GM18907 (cell line): Measurements from ENCODE around the gene AOPEP.
A peak's percentile ranks its signal among the peaks of the same experiment; 100 is the strongest.
"Not testable (repeated sequence)": the region's sequence is repeated elsewhere in the genome, so short reads cannot be mapped to it uniquely, and the experiment has no call there.

Source experiments
- ATAC-seq: cut with Tn5 transposase; IDR thresholded peaks from one replicate; pipeline ENCODE4 v1.9.1; 2021; ENCODE audit warnings: mild to moderate bottlenecking, moderate library complexity; ENCODE audit not compliant: unreplicated experiment

AOPEP gene

DNA sequence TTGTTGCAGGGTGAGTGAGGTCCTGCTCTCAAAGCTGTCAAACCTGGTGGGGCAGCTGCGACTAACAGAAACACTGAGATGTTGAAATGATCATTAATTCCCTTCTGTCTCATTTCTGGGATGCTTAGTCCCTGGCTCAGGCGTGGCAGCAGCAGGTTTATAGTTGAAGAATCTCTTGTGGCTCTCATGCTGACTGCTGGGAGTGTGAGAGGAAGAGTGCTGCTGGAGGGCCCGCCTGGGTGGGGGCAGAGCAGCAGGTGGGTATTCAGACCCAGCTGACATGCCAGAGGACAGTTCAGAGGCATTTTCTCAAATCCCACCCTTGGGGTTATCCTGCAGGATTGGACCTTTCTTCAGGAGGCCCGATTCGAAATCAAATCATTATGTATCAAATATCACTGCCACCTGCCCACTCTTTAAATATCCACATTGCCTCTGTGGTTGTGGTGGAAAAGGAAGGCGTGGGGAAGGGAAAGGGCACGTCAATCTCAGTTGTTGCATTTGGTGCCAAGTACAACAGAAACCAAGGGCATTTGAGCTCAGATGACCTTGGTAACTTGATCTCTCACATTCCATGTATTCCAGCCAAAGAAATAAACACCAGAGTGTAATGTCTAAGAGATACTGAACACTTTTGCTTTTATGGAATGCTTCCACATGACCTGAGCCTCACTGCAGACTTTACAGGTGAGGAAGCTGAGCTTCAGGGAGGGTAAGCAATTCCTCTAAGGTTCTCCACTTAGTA, 224.3 kb downstream of the AOPEP start:
- no peak for ATAC-seq

- ATAC-seq: no peak
Observed at GRCh38 chr9:94951324-94952135, 225.0 kb downstream of the AOPEP start.

GRCh38 chr9:94952565-94953373, 226.3 kb downstream of the AOPEP start:
- peak; percentile 91 for ATAC-seq

GRCh38 chr9:94956731-94957130, 230.2 kb downstream of the AOPEP start:
- ATAC-seq: no peak

DNA sequence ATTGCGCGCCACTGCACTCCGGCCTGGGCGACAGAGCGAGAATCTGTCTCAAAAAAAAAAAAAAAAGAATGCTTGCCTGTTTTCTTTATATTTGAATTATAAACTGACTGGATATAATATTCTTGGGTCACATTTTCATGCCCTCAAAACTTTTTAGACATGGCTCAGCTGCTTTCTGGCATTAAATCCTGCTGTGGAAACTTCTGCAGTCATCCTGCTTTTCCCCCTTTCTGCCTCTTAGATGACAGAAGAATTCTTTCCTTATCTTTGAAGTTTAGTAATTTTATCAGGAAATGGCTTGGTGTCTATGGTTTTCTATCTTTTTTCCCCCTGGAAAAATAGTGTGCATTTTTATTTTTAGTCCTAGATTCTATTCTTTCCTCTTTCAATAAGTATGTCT, 234.5 kb downstream of the AOPEP start:
- ATAC-seq: no peak

DNA sequence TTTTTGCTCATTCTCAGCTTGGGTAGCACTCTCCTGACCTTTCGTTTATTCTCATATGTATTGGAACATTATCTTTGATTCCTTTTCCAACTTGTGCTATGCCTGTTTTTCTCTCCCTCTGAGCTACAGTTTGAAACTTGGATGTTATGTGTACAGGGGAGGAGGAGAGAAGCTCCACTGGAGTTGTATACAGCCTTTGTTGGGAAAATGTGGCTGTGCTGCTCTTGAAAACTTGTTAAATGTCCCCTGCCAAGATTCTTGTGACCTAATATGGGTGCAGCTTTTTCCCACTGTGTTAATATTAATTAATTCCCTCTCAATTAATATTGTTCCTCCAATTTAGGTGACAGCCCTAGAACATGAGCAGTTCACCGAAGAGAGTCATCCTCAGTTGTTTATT, 235.4 kb downstream of the AOPEP start:
- no peak for ATAC-seq

DNA sequence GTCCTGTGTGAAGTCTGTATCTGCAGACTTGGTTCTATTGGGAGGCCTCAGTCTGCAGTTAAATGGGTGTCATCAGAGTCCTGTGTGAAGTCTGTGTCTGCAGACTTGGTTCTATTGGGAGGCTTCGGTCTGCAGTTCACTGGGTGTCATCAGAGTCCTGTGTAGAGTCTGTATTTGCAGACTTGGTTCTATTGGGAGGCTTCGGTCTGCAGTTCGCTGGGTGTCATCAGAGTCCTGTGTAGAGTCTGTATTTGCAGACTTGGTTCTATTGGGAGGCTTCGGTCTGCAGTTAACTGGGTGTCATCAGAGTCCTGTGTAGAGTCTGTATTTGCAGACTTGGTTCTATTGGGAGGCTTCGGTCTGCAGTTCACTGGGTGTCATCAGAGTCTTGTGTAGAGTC, 239.1 kb downstream of the AOPEP start:
- not testable (repeated sequence) for ATAC-seq

DNA sequence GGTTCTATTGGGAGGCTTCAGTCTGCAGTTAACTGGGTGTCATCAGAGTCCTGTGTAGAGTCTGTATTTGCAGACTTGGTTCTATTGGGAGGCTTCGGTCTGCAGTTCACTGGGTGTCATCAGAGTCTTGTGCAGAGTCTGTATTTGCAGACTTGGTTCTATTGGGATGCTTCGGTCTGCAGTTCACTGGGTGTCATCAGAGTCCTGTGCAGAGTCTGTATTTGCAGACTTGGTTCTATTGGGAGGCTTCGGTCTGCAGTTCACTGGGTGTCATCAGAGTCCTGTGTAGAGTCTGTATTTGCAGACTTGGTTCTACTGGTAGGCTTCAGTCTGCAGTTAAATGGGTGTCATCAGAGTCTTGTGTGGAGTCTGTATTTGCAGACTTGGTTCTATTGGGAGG, 239.5 kb downstream of the AOPEP start:
- not testable (repeated sequence) for ATAC-seq

DNA sequence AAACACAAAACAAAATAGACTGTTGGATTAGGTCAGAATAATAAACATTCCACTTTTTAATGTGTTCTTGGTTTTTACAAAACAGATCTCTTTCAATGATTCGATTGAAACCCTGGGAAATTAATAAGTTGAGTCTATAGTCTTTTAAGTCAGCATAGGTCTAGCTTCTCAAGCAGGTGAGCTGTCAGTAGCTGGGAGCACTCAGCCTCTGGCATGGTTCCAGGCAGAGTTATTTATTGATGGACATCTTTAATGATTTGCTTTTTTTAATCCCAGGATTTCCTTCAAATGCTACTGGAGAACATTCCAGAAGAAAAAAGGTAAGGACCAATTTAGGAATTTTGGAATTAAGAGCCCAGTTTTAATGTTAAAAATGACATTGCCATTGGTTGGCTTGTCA, 241.0 kb downstream of the AOPEP start:
- ATAC-seq: no peak

- ATAC-seq: no peak
Observed at GRCh38 chr9:94971378-94972131, 245.1 kb downstream of the AOPEP start.

GRCh38 chr9:94973451-94973941, 247.0 kb downstream of the AOPEP start:
- no peak for ATAC-seq

DNA sequence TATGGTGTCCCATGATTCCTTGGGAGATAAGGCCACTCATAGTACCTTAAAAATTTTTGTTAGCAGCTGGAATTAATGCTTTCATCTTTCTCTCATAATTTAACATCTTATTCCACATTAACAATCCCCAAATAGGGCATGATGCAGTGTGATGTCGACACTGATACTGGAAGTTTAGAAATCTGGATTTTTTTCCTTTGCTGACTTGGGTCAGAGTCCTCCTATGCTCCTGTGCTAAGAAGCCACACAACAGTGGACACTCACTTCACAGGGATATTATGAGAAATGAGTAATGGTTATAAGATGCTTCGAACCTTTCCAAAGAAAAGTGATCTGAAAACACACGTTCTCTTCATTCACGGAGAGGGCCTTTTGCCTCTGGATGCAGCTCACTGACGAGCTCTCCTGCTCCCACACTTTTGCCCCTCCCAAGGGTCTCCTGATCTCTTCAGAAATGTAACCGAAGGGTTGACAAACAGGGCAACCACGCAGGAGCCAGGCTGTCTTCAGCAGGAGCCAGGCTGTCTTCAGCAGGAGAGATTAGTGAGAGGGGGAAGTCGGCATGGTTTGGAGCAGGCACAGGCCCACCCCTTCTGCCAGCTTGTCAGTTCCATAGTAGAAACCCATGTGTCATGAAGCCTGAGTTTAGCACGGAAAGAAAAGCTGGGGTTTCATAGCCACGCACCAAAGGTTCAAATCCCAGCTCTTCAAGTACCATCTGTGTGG, 247.8 kb downstream of the AOPEP start:
- no peak for ATAC-seq

- ATAC-seq: no peak
Observed at GRCh38 chr9:94975480-94975879, 249.0 kb downstream of the AOPEP start.

DNA sequence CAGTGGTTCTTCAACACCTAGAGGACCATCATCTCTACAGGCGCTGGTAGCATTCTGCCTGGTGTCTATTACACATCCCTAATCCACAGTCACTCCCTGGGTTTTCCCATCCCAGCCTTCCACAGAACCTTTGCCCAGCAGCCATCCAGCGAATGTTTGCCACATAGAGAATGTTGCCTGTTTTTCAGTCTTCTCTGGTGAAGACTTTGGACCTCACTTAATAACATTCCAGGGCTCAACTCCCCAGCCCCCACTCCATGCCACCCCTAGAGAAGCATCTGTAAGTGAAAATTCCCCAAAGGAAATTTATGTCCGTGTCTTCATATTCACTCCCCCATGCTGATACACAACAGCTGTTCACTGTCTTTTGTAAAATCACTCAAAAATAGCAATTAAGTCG, 249.6 kb downstream of the AOPEP start:
- ATAC-seq: no peak

GRCh38 chr9:94977416-94977815, 250.9 kb downstream of the AOPEP start:
- ATAC-seq: no peak

DNA sequence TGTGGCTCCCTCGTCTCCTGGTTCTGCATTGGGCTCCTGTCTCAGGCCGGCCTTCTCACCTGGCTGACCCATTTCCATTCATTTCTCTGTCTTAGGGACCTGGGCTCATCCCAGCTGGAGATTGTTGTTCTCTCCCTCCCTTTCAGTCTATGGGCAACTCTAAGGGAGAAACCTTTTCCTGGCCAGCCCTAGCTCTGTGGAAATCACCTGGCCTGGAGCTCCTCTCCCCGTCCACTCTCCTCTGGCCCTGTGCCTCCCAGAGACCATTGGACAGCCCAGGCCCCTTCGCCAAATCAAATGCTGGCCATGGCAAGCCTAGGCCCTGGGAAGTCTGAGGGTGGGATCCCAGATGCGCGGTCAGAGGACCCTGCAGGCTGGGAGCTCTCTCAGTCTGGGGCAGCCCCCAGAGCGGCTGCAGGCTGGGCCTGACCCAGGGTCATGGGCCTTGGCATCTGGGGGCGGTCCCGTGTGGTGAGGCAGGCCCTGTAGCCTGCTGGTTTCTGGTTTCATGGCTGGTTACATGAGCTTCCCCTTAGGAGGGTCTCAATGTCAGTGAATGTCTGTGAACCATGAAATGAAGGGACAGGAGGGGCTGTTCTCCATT, 253.5 kb downstream of the AOPEP start:
- no peak for ATAC-seq

DNA sequence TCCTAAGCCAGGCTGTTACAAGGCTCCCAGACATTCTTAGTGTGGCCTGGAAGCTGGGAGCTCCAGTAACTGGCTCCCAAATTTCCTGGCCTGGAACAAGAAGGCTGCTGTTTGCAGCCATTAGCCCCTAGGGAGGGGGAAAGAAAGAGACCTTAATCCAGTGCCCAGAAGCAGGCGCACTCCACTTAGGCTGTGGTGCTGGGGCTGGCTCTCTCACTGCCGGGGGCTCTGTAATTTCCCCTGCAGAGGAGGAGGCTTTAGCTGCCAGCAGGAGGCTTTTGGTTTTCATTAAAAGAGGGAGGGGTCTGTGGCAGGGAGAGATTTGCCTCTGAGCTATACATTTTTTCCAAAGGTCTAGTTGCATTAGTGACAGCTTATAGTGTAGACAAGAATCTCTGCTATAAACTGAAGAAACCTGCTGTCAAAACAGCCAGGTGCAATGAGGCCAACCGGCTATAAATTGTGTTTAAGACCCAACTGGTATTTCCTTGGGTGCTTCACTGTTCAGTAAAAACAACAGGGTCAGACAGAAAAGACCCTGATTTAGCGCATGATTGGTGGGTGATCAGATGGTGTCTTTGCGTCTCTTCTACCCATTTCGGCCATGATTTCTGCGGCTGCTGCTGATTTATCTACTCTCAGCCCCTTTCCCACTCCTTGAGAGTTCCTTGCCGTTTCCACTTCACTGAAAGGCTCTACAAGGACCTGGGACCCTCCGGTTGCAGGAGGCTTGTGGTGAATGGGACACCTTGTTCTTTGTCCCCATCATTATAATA, 254.6 kb downstream of the AOPEP start:
- ATAC-seq: no peak

GRCh38 chr9:94981723-94982090, 255.2 kb downstream of the AOPEP start:
- no peak for ATAC-seq

GRCh38 chr9:94982211-94982610, 255.7 kb downstream of the AOPEP start:
- no peak for ATAC-seq
